HUES48 (cell line): Measurements from ENCODE around the gene LRP5.

Experiments
- H3K27ac ChIP-seq: one replicate; pipeline ENCODE4 v1.7.0; 2013; ENCODE audit warnings: low read depth, low read length, inconsistent platforms
- H3K27me3 ChIP-seq: 2 replicates; pipeline ENCODE4 v1.6.1; 2013; ENCODE audit warnings: mild to moderate bottlenecking, low read length; ENCODE audit not compliant: control insufficient read depth, insufficient read depth
- H3K36me3 ChIP-seq: 2 replicates; pipeline ENCODE4 v1.6.1; 2013; ENCODE audit warnings: low read length; ENCODE audit not compliant: control insufficient read depth, insufficient read depth
- H3K4me1 ChIP-seq: 2 replicates; pipeline ENCODE4 v1.6.1; 2013; ENCODE audit warnings: mild to moderate bottlenecking, low read length; ENCODE audit not compliant: control insufficient read depth, insufficient read depth
- H3K4me3 ChIP-seq: 2 replicates; pipeline ENCODE4 v1.5.1; 2013; ENCODE audit warnings: mild to moderate bottlenecking, low read depth, low read length
- H3K9ac ChIP-seq: 2 replicates; pipeline ENCODE4 v1.6.1; 2013; ENCODE audit warnings: mild to moderate bottlenecking, low read depth, low read length, moderate library complexity
- H3K9me3 ChIP-seq: 2 replicates; pipeline ENCODE4 v1.6.1; 2013; ENCODE audit warnings: low read length; ENCODE audit not compliant: control insufficient read depth, insufficient read depth

Gene LRP5

GRCh38 chr11:68402355-68403031 is 90.1 kb downstream of the LRP5 start:
- Histone ChIP-seq H3K27me3 (no peaks in the 10 kb centered on the region), H3K36me3 (peaks cover 27% of the 10 kb centered on the region), H3K27ac (no peak overlapping the region), H3K4me1 (no peaks in the 10 kb centered on the region), H3K9me3 (no peaks in the 10 kb centered on the region), H3K9ac (no peak overlapping the region), H3K4me3 (no peak overlapping the region)

GRCh38 chr11:68403424-68403823 is 91.0 kb downstream of the LRP5 start:
- Histone ChIP-seq H3K4me3 (no peak overlapping the region), H3K9me3 (no peaks in the 10 kb centered on the region), H3K9ac (no peak overlapping the region), H3K36me3 (peaks cover 29% of the 10 kb centered on the region), H3K4me1 (no peaks in the 10 kb centered on the region), H3K27ac (no peak overlapping the region), H3K27me3 (no peaks in the 10 kb centered on the region)

DNA sequence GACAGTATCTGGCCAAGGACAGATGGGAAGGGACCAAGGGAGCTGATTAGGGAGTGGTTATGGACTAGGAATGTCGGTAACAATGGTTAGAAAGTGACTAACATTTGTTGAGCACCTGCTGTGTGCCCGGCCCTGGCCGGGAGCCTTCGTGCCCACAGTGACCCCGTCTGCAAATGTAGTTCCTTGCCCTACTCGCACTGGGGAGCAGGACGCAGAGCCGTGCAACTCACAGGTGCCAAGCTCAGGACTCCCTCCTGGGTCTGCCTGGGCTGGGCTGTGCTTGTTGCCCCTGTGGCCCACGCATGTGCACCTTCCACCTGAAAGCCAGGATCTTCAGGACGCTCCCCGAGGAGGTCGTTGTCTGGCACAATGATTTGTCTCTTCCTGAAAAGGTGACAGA is 91.4 kb downstream of the LRP5 start:
- Histone ChIP-seq H3K9ac (no peak overlapping the region), H3K9me3 (no peaks in the 10 kb centered on the region), H3K27me3 (no peaks in the 10 kb centered on the region), H3K4me3 (no peak overlapping the region), H3K27ac (no peak overlapping the region), H3K36me3 (peaks cover 32% of the 10 kb centered on the region), H3K4me1 (no peaks in the 10 kb centered on the region)

DNA sequence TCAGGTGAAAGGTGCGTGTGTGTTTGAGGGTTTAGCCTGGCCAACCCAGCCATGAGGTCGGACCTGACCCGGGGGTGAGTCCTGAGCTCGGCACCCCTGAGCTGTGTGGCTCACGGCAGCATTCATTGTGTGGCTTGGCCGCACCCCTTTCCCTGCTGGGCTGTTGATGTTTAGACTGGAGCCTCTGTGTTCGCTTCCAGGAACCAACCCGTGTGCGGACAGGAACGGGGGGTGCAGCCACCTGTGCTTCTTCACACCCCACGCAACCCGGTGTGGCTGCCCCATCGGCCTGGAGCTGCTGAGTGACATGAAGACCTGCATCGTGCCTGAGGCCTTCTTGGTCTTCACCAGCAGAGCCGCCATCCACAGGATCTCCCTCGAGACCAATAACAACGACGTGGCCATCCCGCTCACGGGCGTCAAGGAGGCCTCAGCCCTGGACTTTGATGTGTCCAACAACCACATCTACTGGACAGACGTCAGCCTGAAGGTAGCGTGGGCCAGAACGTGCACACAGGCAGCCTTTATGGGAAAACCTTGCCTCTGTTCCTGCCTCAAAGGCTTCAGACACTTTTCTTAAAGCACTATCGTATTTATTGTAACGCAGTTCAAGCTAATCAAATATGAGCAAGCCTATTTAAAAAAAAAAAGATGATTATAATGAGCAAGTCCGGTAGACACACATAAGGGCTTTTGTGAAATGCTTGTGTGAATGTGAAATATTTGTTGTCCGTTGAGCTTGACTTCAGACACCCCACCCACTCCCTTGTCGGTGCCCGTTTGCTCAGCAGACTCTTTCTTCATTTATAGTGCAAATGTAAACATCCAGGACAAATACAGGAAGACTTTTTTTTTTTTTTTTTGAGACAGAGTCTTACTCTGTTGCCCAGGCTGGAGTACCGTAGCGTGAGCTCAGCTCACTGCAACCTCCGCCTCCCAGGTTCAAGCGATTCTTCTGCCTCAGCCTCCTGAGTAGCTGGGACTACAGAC is 94.2 kb downstream of the LRP5 start:
- Histone ChIP-seq H3K27ac (no peak overlapping the region), H3K4me3 (no peak overlapping the region), H3K36me3 (peaks cover 53% of the 10 kb centered on the region), H3K9me3 (no peaks in the 10 kb centered on the region), H3K27me3 (no peaks in the 10 kb centered on the region), H3K4me1 (no peaks in the 10 kb centered on the region), H3K9ac (no peak overlapping the region)

DNA sequence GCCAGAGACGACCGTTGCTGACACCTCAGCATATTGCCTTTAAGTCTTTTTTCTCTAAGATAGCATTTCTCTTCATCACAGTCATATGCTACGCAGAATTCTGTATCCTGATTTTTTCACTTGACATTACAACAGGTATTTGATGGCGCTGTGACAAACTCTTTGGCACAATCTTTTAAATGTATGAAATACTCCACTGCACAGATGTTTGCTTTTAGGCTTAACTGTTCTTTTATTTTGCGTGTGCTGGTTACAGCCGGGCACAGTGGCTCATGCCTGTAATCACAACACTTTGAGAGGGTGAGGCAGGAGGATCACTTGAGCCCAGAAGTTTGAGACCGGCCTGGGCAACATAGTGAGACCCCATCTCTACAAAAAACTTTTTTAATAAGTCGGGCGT is 96.1 kb downstream of the LRP5 start:
- Histone ChIP-seq H3K27me3 (no peaks in the 10 kb centered on the region), H3K36me3 (peaks cover 60% of the 10 kb centered on the region), H3K4me1 (no peaks in the 10 kb centered on the region), H3K9ac (no peak overlapping the region), H3K4me3 (no peak overlapping the region), H3K9me3 (no peaks in the 10 kb centered on the region), H3K27ac (no peak overlapping the region)

DNA sequence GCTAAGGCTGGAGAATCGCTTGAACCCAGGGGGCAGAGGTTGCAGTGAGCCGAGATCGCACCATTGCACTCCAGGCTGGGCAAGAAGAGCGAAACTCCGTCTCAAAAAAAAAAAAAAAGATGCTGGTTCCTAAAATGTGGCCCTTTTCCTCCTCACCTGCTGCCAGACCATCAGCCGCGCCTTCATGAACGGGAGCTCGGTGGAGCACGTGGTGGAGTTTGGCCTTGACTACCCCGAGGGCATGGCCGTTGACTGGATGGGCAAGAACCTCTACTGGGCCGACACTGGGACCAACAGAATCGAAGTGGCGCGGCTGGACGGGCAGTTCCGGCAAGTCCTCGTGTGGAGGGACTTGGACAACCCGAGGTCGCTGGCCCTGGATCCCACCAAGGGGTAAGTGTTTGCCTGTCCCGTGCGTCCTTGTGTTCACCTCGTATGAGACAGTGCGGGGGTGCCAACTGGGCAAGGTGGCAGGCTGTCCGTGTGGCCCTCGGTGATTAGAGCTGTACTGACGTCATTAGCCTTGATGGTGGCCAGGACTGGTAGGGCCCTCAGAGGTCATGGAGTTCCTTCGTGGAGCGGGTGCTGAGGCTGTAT is 97.5 kb downstream of the LRP5 start:
- H3K9ac ChIP-seq = no peak overlapping the region

DNA sequence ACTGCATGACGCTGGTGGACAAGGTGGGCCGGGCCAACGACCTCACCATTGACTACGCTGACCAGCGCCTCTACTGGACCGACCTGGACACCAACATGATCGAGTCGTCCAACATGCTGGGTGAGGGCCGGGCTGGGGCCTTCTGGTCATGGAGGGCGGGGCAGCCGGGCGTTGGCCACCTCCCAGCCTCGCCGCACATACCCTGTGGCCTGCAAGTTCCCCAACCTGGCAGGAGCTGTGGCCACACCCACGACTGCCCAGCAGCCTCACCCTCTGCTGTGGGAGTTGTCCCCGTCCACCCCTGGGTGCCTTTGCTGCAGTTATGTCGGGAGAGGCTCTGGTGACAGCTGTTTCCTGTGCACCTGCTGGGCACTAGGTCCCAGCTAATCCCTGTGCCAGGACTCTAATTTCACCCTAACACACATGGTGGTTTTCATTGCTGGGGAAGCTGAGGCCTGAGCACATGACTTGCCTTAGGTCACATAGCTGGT is 99.2 kb downstream of the LRP5 start:
- Histone ChIP-seq H3K27ac (no peak overlapping the region), H3K27me3 (no peaks in the 10 kb centered on the region), H3K36me3 (peaks cover 68% of the 10 kb centered on the region)

More for the DNA sequence above, 97.5 kb downstream of the LRP5 start:
- Histone ChIP-seq H3K27ac (no peak overlapping the region), H3K36me3 (peaks cover 64% of the 10 kb centered on the region), H3K4me1 (no peaks in the 10 kb centered on the region), H3K9me3 (no peaks in the 10 kb centered on the region), H3K4me3 (no peak overlapping the region), H3K27me3 (no peaks in the 10 kb centered on the region)

DNA sequence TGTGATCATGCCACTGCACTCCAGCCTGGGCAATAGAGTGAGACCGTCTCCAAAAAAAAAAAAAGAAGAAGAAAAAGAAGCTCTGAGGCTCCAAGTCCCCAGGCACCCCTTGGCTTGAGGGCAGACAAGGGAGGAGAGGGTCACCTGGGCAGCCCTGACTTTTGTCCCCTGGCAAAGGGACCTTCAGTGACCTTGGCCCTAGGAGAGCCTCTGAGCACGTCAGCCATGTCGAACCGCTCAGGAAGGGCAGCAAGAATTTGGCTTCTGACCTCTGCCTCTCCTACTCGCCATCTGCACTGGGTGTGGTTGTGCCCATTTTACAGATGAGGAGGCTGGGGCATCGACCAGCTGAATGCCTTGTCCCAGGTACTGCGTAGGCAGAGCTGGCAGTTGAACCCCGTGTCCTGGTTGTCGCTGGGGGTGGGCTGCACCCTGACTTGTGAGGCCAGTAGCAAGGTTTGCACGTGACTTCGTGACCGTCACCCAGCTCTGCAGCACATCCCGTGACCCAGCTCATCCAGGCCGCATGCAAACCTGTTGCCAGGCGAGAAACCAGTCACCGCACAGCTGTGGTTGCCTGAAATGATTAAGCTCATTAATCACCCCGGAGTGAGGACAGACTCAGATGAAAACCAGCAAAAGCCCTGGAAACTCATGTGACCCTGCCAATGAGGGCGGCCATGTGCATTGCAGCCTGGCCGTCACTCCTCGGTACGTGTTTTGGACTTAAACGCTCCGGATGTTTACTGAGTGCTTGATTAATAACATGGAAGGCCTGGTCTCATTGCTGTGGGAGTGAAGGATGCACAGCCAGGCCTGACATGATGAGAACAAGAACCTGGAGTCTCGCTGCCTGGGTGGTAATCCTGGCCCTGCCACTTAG is 100.4 kb downstream of the LRP5 start:
- no peaks in the 10 kb centered on the region for H3K4me1 ChIP-seq
- H3K9ac ChIP-seq = no peak overlapping the region
- no peak overlapping the region for H3K4me3 ChIP-seq
- peaks cover 72% of the 10 kb centered on the region for H3K36me3 ChIP-seq
- H3K27ac ChIP-seq = no peak overlapping the region
- no peaks in the 10 kb centered on the region for H3K27me3 ChIP-seq
- H3K9me3 ChIP-seq = no peaks in the 10 kb centered on the region

More for the DNA sequence above, 99.2 kb downstream of the LRP5 start:
- Histone ChIP-seq H3K4me1 (no peaks in the 10 kb centered on the region), H3K9me3 (no peaks in the 10 kb centered on the region), H3K4me3 (no peak overlapping the region), H3K9ac (no peak overlapping the region)

DNA sequence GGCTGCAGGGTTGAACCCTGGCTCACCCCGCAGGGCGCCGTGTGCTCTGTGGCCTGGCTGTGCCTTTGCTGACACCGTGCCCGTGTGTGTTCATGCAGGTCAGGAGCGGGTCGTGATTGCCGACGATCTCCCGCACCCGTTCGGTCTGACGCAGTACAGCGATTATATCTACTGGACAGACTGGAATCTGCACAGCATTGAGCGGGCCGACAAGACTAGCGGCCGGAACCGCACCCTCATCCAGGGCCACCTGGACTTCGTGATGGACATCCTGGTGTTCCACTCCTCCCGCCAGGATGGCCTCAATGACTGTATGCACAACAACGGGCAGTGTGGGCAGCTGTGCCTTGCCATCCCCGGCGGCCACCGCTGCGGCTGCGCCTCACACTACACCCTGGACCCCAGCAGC is 101.2 kb downstream of the LRP5 start:
- H3K27ac ChIP-seq = no peak overlapping the region
- no peaks in the 10 kb centered on the region for H3K9me3 ChIP-seq
- peaks cover 71% of the 10 kb centered on the region for H3K36me3 ChIP-seq
- H3K4me3 ChIP-seq = no peak overlapping the region
- H3K4me1 ChIP-seq = no peaks in the 10 kb centered on the region
- H3K27me3 ChIP-seq = no peaks in the 10 kb centered on the region
- no peak overlapping the region for H3K9ac ChIP-seq

DNA sequence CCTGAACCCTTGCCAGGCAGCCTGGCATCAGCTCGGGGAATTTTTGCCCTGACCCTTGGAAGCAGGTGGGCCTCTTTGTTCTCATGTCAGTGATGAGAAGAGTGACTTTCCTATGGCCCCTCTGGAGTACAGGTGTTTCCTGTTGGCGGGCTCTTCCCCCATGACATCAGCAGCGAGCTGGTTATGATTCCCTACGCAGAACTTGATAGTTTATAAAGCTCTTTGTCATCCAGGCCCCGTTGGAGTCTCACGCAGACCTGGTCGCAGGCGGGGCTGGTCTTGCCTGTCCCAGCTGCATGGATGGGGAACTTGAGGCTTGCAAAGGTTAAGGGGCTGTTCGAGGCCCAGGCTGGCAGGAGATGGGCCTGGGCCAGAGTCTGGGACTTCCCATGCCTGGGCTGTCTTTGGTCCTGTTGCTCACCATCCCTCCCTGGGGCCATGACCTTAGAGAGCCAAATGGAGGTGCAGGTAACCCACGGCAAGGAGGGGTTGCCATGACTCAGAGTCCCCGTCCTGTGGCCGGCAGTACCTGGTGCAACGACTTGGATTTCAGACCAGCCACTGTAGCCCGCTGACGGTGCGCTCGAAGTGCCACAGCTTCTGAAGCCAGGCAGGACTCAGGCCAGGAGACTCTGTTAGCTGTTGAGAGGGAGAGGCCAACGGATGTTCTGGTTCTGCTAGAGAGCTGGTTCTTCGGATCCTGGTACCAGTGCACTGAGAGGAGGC is 102.3 kb downstream of the LRP5 start:
- Histone ChIP-seq H3K9me3 (no peaks in the 10 kb centered on the region), H3K27me3 (no peaks in the 10 kb centered on the region), H3K4me1 (no peaks in the 10 kb centered on the region), H3K9ac (no peak overlapping the region), H3K36me3 (peaks cover 68% of the 10 kb centered on the region), H3K27ac (no peak overlapping the region), H3K4me3 (no peak overlapping the region)
